IMR-90 (cell line): ENCODE measurements around the gene PRKAG2. TPM values are rescaled to one million over a fixed set of nuclear protein-coding genes. Genes with fewer than 3 reads are reported as not detected.

Experiments used
- ELK1 ChIP-seq: fragments of 150-350 bp; IDR thresholded peaks from 2 replicates; pipeline ENCODE4 v1.6.1; 2016; ENCODE audit warnings: low read depth, mild to moderate bottlenecking, low read length, moderate library complexity, borderline replicate concordance
- polyA plus RNA-seq, 3 experiments: library from polyadenylated mRNA; depleted of rRNA; stranded (reverse); fragments of >200 nt; gene quantifications; 2 replicates each; pipeline ENCODE4 v1.2.3, GENCODE V29; 2012; ENCODE audit warnings: low replicate concordance in 1 of 3
- total RNA-seq: library from RNA; depleted of rRNA; stranded (reverse); fragments of >200 nt; gene quantifications from 2 replicates; pipeline ENCODE4 v1.2.3, GENCODE V29; 2012

The PRKAG2 gene
- total and polyA plus RNA-seq, 2 of the 4 experiments (the other 2 are of a cell fraction), result 15.4 to 21.6 TPM

- TF ChIP-seq ELK1, result no peak
Observed at GRCh38 chr7:151519765-151520418, 357.0 kb downstream of the PRKAG2 start, which contains the start of gene RHEB (continued).
